IMR-90 (cell line): Measurements from ENCODE around the gene ANAPC7. TPM values are rescaled to one million over a fixed set of nuclear protein-coding genes. Genes with fewer than 3 reads are reported as not detected.

Experiments used
- ATAC-seq: fragments of 200-7000 bp; cut with Tn5 transposase; 2 replicates; pipeline ENCODE4 v1.9.1; 2020; ENCODE audit warnings: low read depth, mild to moderate bottlenecking, moderate library complexity
- BruUV-seq: library from RNA; stranded (reverse); fragments of 400-500 nt; replicated peaks from 2 replicates; lab custom pipeline; 2021; lab: Mats Ljungman, UMichigan
- CTCF ChIA-PET: fragments of 300-600 bp; formaldehyde crosslinking; extraction: SDS; loops from one replicate; lab custom pipeline; 2021; ENCODE audit warnings: antibody characterized with exemption; lab: Yijun Ruan, JAX
- POLR2A ChIA-PET: fragments of 300-600 bp; sonication (Branson Sonifier 250); formaldehyde crosslinking; loops from one replicate; lab custom pipeline; 2022; ENCODE audit warnings: antibody characterized with exemption; ENCODE audit not compliant: unreplicated experiment; lab: Charles Lee
- DNase-seq: peaks from one replicate; pipeline ENCODE4 v3.0.0; 2013
- H2AFZ ChIP-seq: replicated peaks from 2 replicates; pipeline ENCODE3; 2013; ENCODE audit warnings: low read length, mild to moderate bottlenecking; ENCODE audit not compliant: poor library complexity
- H2AK5ac ChIP-seq: 2 replicates; pipeline ENCODE4 v1.6.1; 2013; ENCODE audit warnings: low read depth, low read length, inconsistent platforms
- H2AK9ac ChIP-seq: replicated peaks from 2 replicates; pipeline ENCODE3; 2013; ENCODE audit warnings: mild to moderate bottlenecking, low read depth, low read length, moderate library complexity; ENCODE audit not compliant: poor library complexity
- H2BK120ac ChIP-seq: 2 replicates; pipeline ENCODE4 v1.6.1; 2013; ENCODE audit warnings: low read depth, low read length, inconsistent platforms
- H2BK15ac ChIP-seq: 3 replicates; pipeline ENCODE4 v1.6.1; 2013; ENCODE audit warnings: low read depth, low read length, inconsistent platforms
- H2BK20ac ChIP-seq: 2 replicates; pipeline ENCODE4 v1.6.1; 2013; ENCODE audit warnings: low read depth, mild to moderate bottlenecking, inconsistent platforms, low read length, moderate library complexity
- H2BK5ac ChIP-seq: 2 replicates; pipeline ENCODE4 v1.6.1; 2013; ENCODE audit warnings: mild to moderate bottlenecking, low read depth, low read length, inconsistent platforms; ENCODE audit not compliant: poor library complexity, severe bottlenecking
- H3K14ac ChIP-seq: replicated peaks from 2 replicates; pipeline ENCODE4 v1.6.1; 2013; ENCODE audit warnings: low read depth, low read length, inconsistent platforms
- H3K18ac ChIP-seq: 2 replicates; pipeline ENCODE4 v1.6.1; 2013; ENCODE audit warnings: low read depth, low read length, control low read depth
- H3K23ac ChIP-seq: 2 replicates; pipeline ENCODE4 v1.6.1; 2013; ENCODE audit warnings: low read depth, low read length, inconsistent platforms
- H3K27ac ChIP-seq: 2 replicates; pipeline ENCODE4 v1.5.1; 2013; ENCODE audit warnings: mild to moderate bottlenecking, control low read depth, low read length; ENCODE audit not compliant: insufficient read depth
- H3K27me3 ChIP-seq: 2 replicates; pipeline ENCODE4 v1.6.1; 2013; ENCODE audit warnings: low read length; ENCODE audit not compliant: control insufficient read depth, insufficient read depth
- H3K36me3 ChIP-seq: 2 replicates; pipeline ENCODE4 v1.6.1; 2013; ENCODE audit warnings: low read length, mixed read lengths; ENCODE audit not compliant: control insufficient read depth, insufficient read depth
- H3K4ac ChIP-seq: 2 replicates; pipeline ENCODE4 v1.6.1; 2013; ENCODE audit warnings: low read depth, low read length, inconsistent platforms
- H3K4me1 ChIP-seq: 2 replicates; pipeline ENCODE4 v1.6.1; 2013; ENCODE audit warnings: low read length, mixed read lengths; ENCODE audit not compliant: control insufficient read depth, insufficient read depth
- H3K4me2 ChIP-seq: 2 replicates; pipeline ENCODE4 v1.6.1; 2013; ENCODE audit warnings: low read depth, mild to moderate bottlenecking, control low read depth, low read length, moderate library complexity
- H3K4me3 ChIP-seq: 2 replicates; pipeline ENCODE4 v1.5.1; 2013; ENCODE audit warnings: low read depth, mild to moderate bottlenecking, control low read depth, low read length, moderate library complexity; ENCODE audit not compliant: insufficient read depth
- H3K56ac ChIP-seq: 2 replicates; pipeline ENCODE4 v1.6.1; 2013; ENCODE audit warnings: low read length, inconsistent platforms; ENCODE audit not compliant: insufficient read depth; ENCODE audit errors: extremely low read depth
- H3K79me1 ChIP-seq, 2 experiments: 2 replicates each; pipeline ENCODE4 v1.6.1; 2013; ENCODE audit warnings: low read length in 2 of 2, inconsistent platforms in 1 of 2, low read depth in 1 of 2
- H3K9ac ChIP-seq: 2 replicates; pipeline ENCODE4 v1.6.1; 2013; ENCODE audit warnings: low read depth, low read length, control low read depth
- H3K9me1 ChIP-seq: 2 replicates; pipeline ENCODE4 v1.6.1; 2013; ENCODE audit warnings: low read length, inconsistent platforms; ENCODE audit not compliant: insufficient read depth
- H3K9me3 ChIP-seq: 2 replicates; pipeline ENCODE4 v1.6.1; 2013; ENCODE audit warnings: low read length; ENCODE audit not compliant: control insufficient read depth, insufficient read depth
- H4K20me1 ChIP-seq: 2 replicates; pipeline ENCODE4 v1.6.1; 2013; ENCODE audit warnings: low read length, inconsistent platforms; ENCODE audit not compliant: insufficient read depth
- H4K5ac ChIP-seq: 2 replicates; pipeline ENCODE4 v1.6.1; 2013; ENCODE audit warnings: mild to moderate bottlenecking, low read depth, low read length, control low read depth
- H4K8ac ChIP-seq, 2 experiments: 2 replicates each; pipeline ENCODE4 v1.6.1; 2013; ENCODE audit warnings: low read depth in 2 of 2, low read length in 2 of 2, control low read depth in 1 of 2, inconsistent platforms in 1 of 2
- H4K91ac ChIP-seq: 2 replicates; pipeline ENCODE4 v1.6.1; 2013; ENCODE audit warnings: low read depth, low read length, inconsistent platforms; ENCODE audit not compliant: insufficient read depth
- BHLHE40 ChIP-seq: fragments of 150-350 bp; IDR thresholded peaks from 2 replicates; pipeline ENCODE4 v1.6.1; 2016; ENCODE audit warnings: mild to moderate bottlenecking, low read depth, low read length
- CHD1 ChIP-seq: IDR thresholded peaks from 2 replicates; pipeline ENCODE4 v1.6.1; 2012; ENCODE audit warnings: low read depth, low read length, improper control_type of control experiment
- FOS ChIP-seq: fragments of 150-350 bp; IDR thresholded peaks from 2 replicates; pipeline ENCODE4 v1.6.1; 2016; ENCODE audit warnings: low read depth, low read length
- MAFK ChIP-seq: IDR thresholded peaks from 2 replicates; pipeline ENCODE4 v1.6.1; 2012; ENCODE audit warnings: low read depth, low read length, improper control_type of control experiment
- MAZ ChIP-seq: IDR thresholded peaks from 2 replicates; pipeline ENCODE4 v1.6.1; 2012; ENCODE audit warnings: low read depth, mild to moderate bottlenecking, low read length, improper control_type of control experiment, moderate library complexity, borderline replicate concordance
- MXI1 ChIP-seq: IDR thresholded peaks from 2 replicates; pipeline ENCODE4 v1.6.1; 2012; ENCODE audit warnings: low read depth, mild to moderate bottlenecking, low read length, moderate library complexity, borderline replicate concordance
- NFE2L2 ChIP-seq: fragments of 150-350 bp; IDR thresholded peaks from 2 replicates; pipeline ENCODE4 v1.6.1; 2016; ENCODE audit warnings: low read depth, mild to moderate bottlenecking, low read length
- POLR2A ChIP-seq: IDR thresholded peaks from 2 replicates; pipeline ENCODE4 v1.6.1; 2012; ENCODE audit warnings: mild to moderate bottlenecking, low read depth, low read length
- RCOR1 ChIP-seq: IDR thresholded peaks from 2 replicates; pipeline ENCODE4 v1.6.1; 2012; ENCODE audit warnings: mild to moderate bottlenecking, low read length, improper control_type of control experiment; ENCODE audit not compliant: insufficient replicate concordance
- WGBS, 2 experiments: methylation state at CpG; one replicate each; pipeline versions ENCODE4 v1.1.5 to v1.1.7; 2013; ENCODE audit warnings: missing lambda C conversion rate in 2 of 2; ENCODE audit not compliant: insufficient read length in 1 of 2; ENCODE audit errors: extremely low coverage in 2 of 2; 5-methylcytosine and 5-hydroxymethylcytosine counted together
- dilution Hi-C: fragments of 300-500 bp; cut with HindIII; formaldehyde crosslinking; loops from one replicate; pipeline ENCODE4 v1.14.3; 2018; ENCODE audit warnings: low sequenced_read_pairs; ENCODE audit not compliant: unreplicated experiment
- in situ Hi-C: fragments of 300-500 bp; cut with MboI; formaldehyde crosslinking; loops from 3 replicates; pipeline ENCODE4 v1.14.3; 2019; ENCODE audit warnings: low sequenced_read_pairs, inconsistent platforms, mixed read lengths
- intact Hi-C: fragments of 100-400 bp; cut with micrococcal nuclease; formaldehyde crosslinking; loops from 2 replicates; pipeline ENCODE4 v1.10.0; 2022
- polyA plus RNA-seq, 3 experiments: library from polyadenylated mRNA; depleted of rRNA; stranded (reverse); fragments of >200 nt; gene quantifications; 2 replicates each; pipeline ENCODE4 v1.2.3, GENCODE V29; 2012; ENCODE audit warnings: low replicate concordance in 1 of 3
- total RNA-seq: library from RNA; depleted of rRNA; stranded (reverse); fragments of >200 nt; gene quantifications from 2 replicates; pipeline ENCODE4 v1.2.3, GENCODE V29; 2012
- TF ChIP-seq, protein P1 (sequence below): fragments of 150-350 bp; IDR thresholded peaks from 2 replicates; pipeline ENCODE4 v1.6.1; 2017; ENCODE audit warnings: mild to moderate bottlenecking, antibody characterized with exemption, low read length, low read depth
- TF ChIP-seq, protein P2 (sequence below): conservative IDR thresholded peaks from 2 replicates; pipeline ENCODE4 v1.5.1; 2012; ENCODE audit warnings: mild to moderate bottlenecking, low read depth, low read length, improper control_type of control experiment

Gene ANAPC7
- total and polyA plus RNA-seq, 2 of the 4 experiments (the other 2 are of a cell fraction): 46.4 to 57.9 TPM

DNA sequence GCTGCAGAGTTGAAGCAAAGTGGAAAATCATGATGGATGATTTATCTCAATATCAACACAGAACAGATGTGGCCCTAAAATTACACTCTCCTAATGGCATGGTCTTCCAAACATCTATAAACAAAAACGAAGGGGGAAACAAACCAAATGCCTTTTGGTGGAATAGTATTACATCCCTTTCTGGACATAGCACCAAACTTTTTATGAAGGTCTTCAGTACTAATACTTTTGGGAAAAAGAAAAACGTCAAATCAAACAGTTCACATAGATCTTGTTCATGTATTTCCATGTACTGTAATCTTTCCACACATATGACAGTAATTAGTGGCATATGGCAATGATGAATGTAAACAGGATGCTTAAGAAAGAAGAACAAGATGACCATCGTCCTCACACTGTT lies 22.9 kb upstream of the ANAPC7 start:
- ChIA-PET POLR2A (interaction anchor here (0.6 kb wide), 1 partner anchor 325 kb away, joined by 4 read pairs; no protein-coding TSS in a partner anchor), CTCF (interaction anchor here (0.9 kb wide), 1 partner anchor 31 kb away, joined by 3 read pairs; no protein-coding TSS in a partner anchor)
- H3K56ac ChIP-seq: no peak overlapping the region
- no peak overlapping the region for H2BK5ac ChIP-seq
- H3K18ac ChIP-seq: no peak overlapping the region
- H3K9me3 ChIP-seq: no peaks in the 10 kb centered on the region
- in situ Hi-C loops: no loop called here
- no peak overlapping the region for H3K9ac ChIP-seq
- no peak overlapping the region for H4K5ac ChIP-seq
- no peak overlapping the region; the same call in 1 of the 2 replicates for H3K27ac ChIP-seq
- DNase-seq (peak; percentile 4), ATAC-seq (no peak)
- H2BK20ac ChIP-seq: no peak overlapping the region
- no peak overlapping the region for H3K4ac ChIP-seq
- no peak overlapping the region for H3K23ac ChIP-seq
- H2BK120ac ChIP-seq: 0 out of 2 replicates have a peak overlapping the region, but pooled peaks have one; percentile 28
- H4K91ac ChIP-seq: no peak overlapping the region
- no peaks in the 10 kb centered on the region for H3K36me3 ChIP-seq
- H2AFZ ChIP-seq: no peak overlapping the region
- H4K8ac ChIP-seq: no peak overlapping the region; a peak in 1 of 4 replicates
- dilution Hi-C loops: no loop called here
- no peaks in the 10 kb centered on the region for H4K20me1 ChIP-seq
- H3K4me1 ChIP-seq: 0 out of 2 replicates have a peak, but pooled peaks cover 2% of the 10 kb centered on the region
- intact Hi-C loops: no loop called here
- H3K9me1 ChIP-seq: no peaks in the 10 kb centered on the region
- H2AK9ac ChIP-seq: no peak overlapping the region
- WGBS, 2 experiments: no CpG with 5 or more reads among the region's 3 CpGs
- no peak overlapping the region for H2AK5ac ChIP-seq
- H3K4me3 ChIP-seq: no peak overlapping the region
- no peaks in the 10 kb centered on the region for H3K79me1 ChIP-seq
- no peak overlapping the region for H3K4me2 ChIP-seq
- no peak overlapping the region for H2BK15ac ChIP-seq
- H3K14ac ChIP-seq: no peak overlapping the region
- TF ChIP-seq BHLHE40 (no peak), POLR2A (no peak), FOS (no peak), MAZ (no peak), MAFK (no peak), CHD1 (no peak), NFE2L2 (no peak), RCOR1 (no peak), MXI1 (no peak)
- TF ChIP-seq, protein P1, sequence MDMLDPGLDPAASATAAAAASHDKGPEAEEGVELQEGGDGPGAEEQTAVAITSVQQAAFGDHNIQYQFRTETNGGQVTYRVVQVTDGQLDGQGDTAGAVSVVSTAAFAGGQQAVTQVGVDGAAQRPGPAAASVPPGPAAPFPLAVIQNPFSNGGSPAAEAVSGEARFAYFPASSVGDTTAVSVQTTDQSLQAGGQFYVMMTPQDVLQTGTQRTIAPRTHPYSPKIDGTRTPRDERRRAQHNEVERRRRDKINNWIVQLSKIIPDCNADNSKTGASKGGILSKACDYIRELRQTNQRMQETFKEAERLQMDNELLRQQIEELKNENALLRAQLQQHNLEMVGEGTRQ: no peak
- TF ChIP-seq, protein P2, sequence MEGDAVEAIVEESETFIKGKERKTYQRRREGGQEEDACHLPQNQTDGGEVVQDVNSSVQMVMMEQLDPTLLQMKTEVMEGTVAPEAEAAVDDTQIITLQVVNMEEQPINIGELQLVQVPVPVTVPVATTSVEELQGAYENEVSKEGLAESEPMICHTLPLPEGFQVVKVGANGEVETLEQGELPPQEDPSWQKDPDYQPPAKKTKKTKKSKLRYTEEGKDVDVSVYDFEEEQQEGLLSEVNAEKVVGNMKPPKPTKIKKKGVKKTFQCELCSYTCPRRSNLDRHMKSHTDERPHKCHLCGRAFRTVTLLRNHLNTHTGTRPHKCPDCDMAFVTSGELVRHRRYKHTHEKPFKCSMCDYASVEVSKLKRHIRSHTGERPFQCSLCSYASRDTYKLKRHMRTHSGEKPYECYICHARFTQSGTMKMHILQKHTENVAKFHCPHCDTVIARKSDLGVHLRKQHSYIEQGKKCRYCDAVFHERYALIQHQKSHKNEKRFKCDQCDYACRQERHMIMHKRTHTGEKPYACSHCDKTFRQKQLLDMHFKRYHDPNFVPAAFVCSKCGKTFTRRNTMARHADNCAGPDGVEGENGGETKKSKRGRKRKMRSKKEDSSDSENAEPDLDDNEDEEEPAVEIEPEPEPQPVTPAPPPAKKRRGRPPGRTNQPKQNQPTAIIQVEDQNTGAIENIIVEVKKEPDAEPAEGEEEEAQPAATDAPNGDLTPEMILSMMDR: no peak
- no peaks in the 10 kb centered on the region for H3K27me3 ChIP-seq
- no TSS peak for BruUV-seq
